Measurements from ENCODE around the gene SPATA6. TPM values are rescaled to one million over a fixed set of nuclear protein-coding genes. Genes with fewer than 3 reads are reported as not detected.

SPATA6 gene
- total RNA-seq, 1 donor from 2014 or later = 0.40 TPM

GRCh38 chr1:48246727-48247126 is 225.3 kb downstream of the SPATA6 start:
- Mint-ChIP-seq H3K27me3 (no peaks in the 10 kb centered on the region), H3K4me3 (no peak overlapping the region), H3K4me1 (no peaks in the 10 kb centered on the region), H3K36me3 (ENCODE audit: low read depth) (no peaks in the 10 kb centered on the region), H3K9me3 (no peaks in the 10 kb centered on the region), H3K27ac (no peak overlapping the region)
- intact Hi-C loops (cut with micrococcal nuclease) = no loop called here
- DNase-seq = no peak

Other genes with a start within 250 kb of the SPATA6 start
- not detected in 2 replicates for gene SLC5A9, start 249.5 kb downstream of the SPATA6 start, total RNA-seq